T-helper 1 cell treated with Interleukin-12 subunit alpha and Interleukin-12 subunit beta and Interleukin-4 antibody, amounts not matched to agents 30 μg/mL and 1 μg/mL, for 36 hours (primary cell): ENCODE data around the gene SIGMAR1.

ENCODE experiments used
- H3K27ac Mint-ChIP-seq: one replicate; pipeline ENCODE4 v1.8.0; 2021; ENCODE audit warnings: mild to moderate bottlenecking, mixed read lengths
- H3K27me3 Mint-ChIP-seq: one replicate; pipeline ENCODE4 v1.8.0; 2021; ENCODE audit warnings: low read depth, mixed read lengths
- H3K36me3 Mint-ChIP-seq: one replicate; pipeline ENCODE4 v1.8.0; 2021; ENCODE audit warnings: low read depth, mixed read lengths
- H3K4me1 Mint-ChIP-seq: one replicate; pipeline ENCODE4 v1.8.0; 2021; ENCODE audit warnings: low read depth, mixed read lengths
- H3K4me3 Mint-ChIP-seq: one replicate; pipeline ENCODE4 v1.8.0; 2021; ENCODE audit warnings: mild to moderate bottlenecking, moderate library complexity, mixed read lengths
- H3K9me3 Mint-ChIP-seq: one replicate; pipeline ENCODE4 v1.8.0; 2021; ENCODE audit warnings: mixed read lengths

Gene SIGMAR1

DNA sequence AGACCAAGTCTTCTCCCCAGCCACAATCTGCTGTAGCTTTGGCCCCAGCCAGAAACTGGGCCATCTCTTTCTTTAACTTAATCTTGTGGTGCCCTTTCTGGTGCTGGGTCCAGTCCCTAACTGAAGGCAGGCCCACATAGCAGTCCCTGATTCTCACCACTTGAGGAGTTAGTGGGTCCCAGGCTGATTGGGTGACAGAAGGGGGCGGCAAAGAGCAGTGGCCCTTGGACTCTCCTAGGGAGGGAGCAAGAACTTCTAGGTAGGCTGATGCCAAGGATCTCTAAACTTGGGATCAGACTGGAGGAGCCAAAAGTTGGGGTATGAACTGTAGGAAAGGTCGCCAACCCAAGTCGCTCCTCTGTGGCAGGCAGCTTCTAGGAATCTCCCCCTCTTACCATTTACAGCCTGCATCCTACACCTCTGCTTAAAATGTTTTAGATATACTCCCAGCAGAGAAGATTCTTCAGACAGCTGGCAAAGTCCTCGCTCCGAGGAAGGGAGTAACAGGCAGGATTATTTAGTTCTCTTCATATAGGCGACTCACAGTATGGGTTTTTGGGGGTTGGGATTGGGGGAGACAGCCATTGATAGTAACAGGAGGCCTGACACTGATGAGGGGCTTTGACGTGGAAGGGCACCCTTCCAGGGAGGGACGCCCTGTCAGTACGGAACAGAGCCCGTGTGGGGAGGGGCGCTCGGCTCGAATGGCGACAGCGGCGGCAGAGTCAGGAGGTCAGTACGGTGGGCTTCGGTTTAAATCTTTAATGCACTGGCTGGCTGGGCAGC lies 26.9 kb upstream of the SIGMAR1 start:
- Mint-ChIP-seq H3K27ac (peak overlapping the region; percentile 64), H3K9me3 (peaks cover 5% of the 10 kb centered on the region), H3K4me3 (peak overlapping the region; percentile 86), H3K4me1 (peaks cover 41% of the 10 kb centered on the region), H3K27me3 (no peaks in the 10 kb centered on the region), H3K36me3 (peaks cover 24% of the 10 kb centered on the region)

DNA sequence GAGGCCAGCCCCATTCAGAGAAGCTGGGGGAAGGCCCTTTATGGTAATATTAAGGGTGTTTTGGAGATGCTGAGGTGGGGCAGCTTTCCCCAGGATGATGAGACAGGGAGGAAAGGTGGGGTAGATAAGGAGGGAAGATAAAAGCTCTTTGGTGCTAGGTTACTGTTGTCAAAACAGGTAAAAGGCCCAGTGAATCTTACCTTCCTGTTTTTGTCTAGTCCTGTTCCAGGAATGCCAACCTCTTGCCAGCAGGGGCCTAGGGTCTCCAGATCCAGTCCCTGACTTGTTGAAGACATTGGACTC lies 25.7 kb upstream of the SIGMAR1 start:
- H3K4me3 Mint-ChIP-seq: peak overlapping the region; percentile 52
- H3K4me1 Mint-ChIP-seq: peaks cover 41% of the 10 kb centered on the region
- H3K27me3 Mint-ChIP-seq: no peaks in the 10 kb centered on the region
- H3K9me3 Mint-ChIP-seq: no peaks in the 10 kb centered on the region
- H3K27ac Mint-ChIP-seq: peak overlapping the region; percentile 82
- H3K36me3 Mint-ChIP-seq: peaks cover 14% of the 10 kb centered on the region

DNA sequence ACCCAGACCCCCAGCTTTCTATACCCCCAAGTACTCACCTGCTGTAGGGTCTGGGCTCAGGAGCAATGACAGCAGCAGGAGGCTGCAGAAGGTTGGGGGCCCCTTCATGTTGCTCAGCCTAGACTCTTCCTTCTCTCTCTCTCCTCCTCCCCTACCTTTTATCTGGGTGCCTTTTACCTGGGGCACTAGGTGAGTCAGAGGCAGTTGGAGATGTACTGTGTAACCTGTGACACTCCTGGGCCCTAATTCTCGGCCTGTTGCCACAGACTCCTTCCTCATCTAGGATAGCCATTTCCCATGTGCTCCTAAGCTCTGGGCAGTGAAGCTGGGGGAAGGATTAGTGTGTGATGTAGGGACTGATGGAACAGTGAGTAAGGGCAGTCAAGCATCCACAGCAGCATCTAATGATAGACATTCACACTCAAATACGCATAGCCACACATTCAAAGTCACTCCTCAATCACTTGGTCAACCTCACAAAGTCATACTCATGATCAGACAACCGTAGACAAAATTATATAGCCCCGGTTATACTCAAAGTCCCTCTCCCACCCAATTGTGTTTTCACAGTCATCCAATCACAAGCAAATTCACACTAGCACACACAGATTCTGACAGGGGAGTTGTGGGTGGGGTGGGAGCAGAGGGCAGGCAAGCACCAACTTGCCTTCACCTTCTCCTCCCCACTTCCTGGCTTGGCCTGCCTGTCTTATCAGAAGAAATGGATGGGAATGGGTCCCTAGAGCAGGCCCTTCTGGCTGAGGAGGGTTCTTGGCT lies 25.1 kb upstream of the SIGMAR1 start, which contains the start of gene CCL27:
Gene CCL27 (minus strand): TSS at position 132 of the 777 bp plus-strand sequence. CDS start 24 bp downstream, at position 108.
- Mint-ChIP-seq H3K4me1 (peaks cover 40% of the 10 kb centered on the region), H3K27me3 (no peaks in the 10 kb centered on the region), H3K4me3 (peak within 1 kb of the TSS; percentile 52), H3K9me3 (no peaks in the 10 kb centered on the region), H3K36me3 (peaks cover 14% of the 10 kb centered on the region), H3K27ac (peak within 1 kb of the TSS; percentile 82)

DNA sequence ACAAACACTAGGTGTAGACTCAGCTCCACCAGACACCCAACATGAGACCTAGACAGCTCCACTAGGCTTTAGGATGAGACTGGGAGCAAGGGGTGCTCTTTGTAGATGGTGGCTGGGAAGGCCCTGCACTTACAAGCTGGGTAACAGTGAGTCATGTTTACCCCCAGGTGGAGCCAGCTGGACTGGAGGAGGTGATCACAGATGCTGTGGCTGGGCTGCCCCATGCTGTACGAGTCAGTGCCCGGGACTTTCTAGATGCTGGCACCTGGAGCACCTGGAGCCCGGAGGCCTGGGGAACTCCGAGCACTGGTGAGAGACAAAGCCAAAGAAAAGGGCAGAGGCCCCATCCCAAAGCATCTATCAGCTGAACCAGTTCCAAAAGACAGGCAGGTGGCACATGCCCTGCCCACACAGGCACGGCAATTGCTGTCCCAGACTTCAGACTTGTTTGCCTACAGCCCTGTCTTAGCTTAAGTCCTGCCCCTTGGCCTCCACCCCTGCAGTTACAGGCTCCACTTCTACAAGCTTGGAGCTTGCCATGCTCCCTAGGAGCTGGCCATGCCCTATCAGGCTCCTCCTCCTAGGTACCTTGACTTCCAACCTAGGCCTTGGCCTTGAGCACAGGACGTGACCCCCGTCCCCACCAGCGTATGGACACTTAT lies 22.1 kb upstream of the SIGMAR1 start:
- Mint-ChIP-seq H3K36me3 (peaks cover 14% of the 10 kb centered on the region), H3K9me3 (no peaks in the 10 kb centered on the region), H3K27ac (no peak overlapping the region), H3K27me3 (no peaks in the 10 kb centered on the region), H3K4me3 (no peak overlapping the region), H3K4me1 (peaks cover 30% of the 10 kb centered on the region)

DNA sequence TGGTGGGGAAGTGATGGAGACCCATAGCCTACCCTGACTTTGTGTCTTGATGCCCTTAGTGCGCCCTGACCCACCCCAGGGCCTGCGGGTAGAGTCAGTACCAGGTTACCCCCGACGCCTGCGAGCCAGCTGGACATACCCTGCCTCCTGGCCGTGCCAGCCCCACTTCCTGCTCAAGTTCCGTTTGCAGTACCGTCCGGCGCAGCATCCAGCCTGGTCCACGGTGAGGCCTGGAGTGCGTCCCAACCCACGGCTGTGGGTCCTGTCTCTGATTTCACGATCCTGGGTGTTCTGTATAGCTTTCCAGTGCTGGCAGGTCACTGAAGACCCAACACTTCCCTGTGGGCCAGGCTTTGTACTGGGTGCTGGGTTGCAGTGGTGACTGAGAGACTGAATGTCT lies 20.9 kb upstream of the SIGMAR1 start:
- Mint-ChIP-seq H3K4me3 (no peak overlapping the region), H3K27me3 (no peaks in the 10 kb centered on the region), H3K4me1 (peaks cover 19% of the 10 kb centered on the region), H3K27ac (no peak overlapping the region), H3K36me3 (peaks cover 11% of the 10 kb centered on the region), H3K9me3 (no peaks in the 10 kb centered on the region)

DNA sequence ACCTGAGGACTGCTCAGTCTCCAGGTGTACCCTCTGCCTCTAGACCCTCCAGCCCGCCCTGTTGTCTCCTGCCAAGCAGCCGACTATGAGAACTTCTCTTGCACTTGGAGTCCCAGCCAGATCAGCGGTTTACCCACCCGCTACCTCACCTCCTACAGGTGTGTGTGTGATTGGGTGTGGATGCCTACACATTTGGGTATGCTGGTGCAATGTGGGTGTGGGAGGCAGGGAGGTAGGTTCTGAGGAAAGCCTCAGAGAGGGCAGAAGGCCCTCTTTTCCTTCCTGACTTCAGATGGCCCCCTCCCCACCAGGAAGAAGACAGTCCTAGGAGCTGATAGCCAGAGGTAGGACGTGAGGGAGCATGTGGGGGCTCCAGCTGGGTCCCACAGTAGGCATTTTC lies 19.4 kb upstream of the SIGMAR1 start:
- H3K27ac Mint-ChIP-seq: no peak overlapping the region
- H3K9me3 Mint-ChIP-seq: no peaks in the 10 kb centered on the region
- H3K36me3 Mint-ChIP-seq: peaks cover 9% of the 10 kb centered on the region

DNA sequence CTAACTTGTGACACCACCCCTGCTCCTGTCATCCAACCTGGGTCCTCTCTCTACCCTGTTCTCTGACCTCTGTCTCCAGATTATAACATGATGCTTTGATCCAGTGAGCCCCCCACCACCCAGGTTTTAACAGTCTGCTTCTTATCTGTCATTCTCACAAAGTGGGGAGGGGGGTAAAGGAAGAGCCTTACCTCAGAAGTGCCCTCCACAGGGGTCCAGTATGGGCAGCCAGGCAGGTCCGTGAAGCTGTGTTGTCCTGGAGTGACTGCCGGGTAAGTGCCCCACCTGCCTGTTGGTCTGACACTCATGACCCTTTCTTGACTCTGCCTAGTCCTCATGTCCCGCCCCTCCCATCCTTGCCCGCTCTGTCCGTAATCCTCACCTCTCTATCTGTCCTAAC lies 17.8 kb upstream of the SIGMAR1 start:
- Mint-ChIP-seq H3K4me1 (peaks cover 9% of the 10 kb centered on the region), H3K27ac (no peak overlapping the region), H3K36me3 (peaks cover 4% of the 10 kb centered on the region), H3K4me3 (no peak overlapping the region), H3K27me3 (no peaks in the 10 kb centered on the region), H3K9me3 (no peaks in the 10 kb centered on the region)

More for the DNA sequence above, 19.4 kb upstream of the SIGMAR1 start:
- H3K27me3 Mint-ChIP-seq: no peaks in the 10 kb centered on the region
- H3K4me1 Mint-ChIP-seq: peaks cover 15% of the 10 kb centered on the region
- H3K4me3 Mint-ChIP-seq: no peak overlapping the region

DNA sequence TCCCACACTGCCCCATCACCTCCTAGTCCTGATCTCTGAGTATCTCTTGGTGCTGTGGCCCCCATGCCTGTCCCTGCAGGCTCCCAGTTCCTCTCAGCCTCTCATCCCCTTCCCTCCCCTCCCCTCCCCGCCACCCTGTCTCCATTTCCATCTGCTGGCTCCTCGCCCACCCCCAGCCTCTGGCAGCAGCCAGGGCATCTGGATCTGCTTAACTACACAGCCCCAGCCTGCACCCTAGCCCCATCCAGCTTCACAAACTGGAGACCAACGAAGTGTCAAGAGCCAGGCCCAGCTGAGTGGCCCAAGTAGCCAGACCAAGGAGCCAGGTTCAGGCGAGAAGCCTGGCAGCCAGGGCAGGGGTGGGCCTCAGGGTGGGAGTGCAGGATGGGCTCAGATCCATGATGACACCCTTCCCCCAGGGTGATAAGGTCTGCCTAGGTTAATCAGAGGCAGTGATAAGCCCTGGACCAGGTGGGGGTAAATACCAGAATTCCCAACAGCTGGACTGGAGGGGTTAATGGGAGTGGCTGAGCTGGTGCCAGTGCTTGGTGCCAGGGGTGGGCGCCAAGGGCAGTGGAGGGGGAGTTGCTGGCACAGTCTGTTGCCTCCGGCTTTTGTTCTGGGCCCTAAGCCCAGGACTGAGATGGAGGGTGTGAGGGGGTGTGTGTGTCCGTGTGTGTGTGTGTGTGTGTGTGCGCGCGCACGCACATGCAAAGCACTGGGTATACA lies 16.9 kb upstream of the SIGMAR1 start:
- Mint-ChIP-seq H3K36me3 (peaks cover 9% of the 10 kb centered on the region), H3K27me3 (no peaks in the 10 kb centered on the region), H3K4me1 (peaks cover 9% of the 10 kb centered on the region), H3K9me3 (no peaks in the 10 kb centered on the region), H3K4me3 (no peak overlapping the region), H3K27ac (peak overlapping the region; percentile 70)

DNA sequence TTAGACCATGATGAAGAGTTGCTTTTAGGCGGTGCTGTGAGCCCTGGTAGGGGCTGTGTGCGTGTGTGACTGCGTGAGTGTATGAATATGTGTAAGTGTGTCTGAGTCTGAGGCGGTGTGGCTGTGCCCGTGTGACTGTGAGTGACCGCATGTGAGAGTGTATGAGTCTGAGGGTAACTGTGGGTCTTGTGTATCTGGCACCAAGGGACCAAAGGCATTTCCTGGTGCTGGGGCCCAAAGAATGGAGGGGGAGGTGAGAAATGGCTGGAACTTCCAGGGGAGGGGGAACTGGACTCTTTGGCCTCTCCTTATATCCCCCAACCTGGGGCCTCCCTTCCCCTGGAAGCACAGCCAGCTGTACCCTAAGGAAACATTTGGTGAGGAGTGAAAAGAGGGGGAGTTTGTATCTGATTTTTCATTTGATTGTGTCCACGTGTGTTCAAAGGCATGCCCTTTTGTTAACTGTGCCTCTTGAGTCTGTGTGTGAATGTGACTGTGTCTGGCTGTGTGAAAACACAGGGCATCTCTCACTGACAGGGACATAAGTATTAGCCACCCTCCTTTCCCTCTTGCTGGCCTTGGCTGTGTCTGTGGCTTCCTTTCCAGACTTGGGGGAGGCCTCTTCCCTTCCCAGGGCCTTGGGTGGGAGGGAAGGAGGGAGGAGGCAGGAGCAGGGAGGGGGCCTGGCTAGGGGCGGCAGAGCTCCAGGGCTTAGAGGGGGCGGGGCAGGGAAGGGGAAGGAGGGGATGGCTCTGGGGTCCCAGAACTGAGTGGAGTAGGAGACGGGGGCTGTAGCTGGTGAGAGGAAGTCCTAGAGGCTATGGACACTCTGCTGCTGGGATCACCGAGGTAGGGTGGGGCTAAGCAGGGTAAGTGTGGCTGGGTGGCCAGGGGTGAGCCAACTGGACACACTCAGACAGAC lies 15.8 kb upstream of the SIGMAR1 start:
- H3K4me3 Mint-ChIP-seq: no peak overlapping the region
- H3K27ac Mint-ChIP-seq: no peak overlapping the region

DNA sequence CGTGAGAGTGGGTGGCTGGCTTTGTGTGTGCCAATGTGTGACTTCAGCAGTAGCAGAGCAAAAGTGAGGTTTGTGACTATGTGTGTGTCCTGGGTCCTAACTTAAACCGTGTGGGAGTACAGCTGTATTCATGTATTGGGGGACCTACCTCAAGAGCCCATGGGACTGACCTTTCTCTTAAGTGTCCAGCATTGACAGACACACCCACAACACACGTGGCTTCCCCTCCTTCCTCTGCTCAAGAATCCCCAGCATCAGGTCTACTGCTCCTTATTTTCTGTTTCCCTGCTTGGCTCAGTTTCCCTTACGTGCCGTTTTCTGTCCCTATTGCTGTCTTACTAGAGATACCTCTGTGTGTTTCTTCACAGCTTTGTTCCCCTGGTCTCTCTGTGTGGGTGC lies 15.0 kb upstream of the SIGMAR1 start:
- no peaks in the 10 kb centered on the region for H3K27me3 Mint-ChIP-seq
- peaks cover 23% of the 10 kb centered on the region for H3K4me1 Mint-ChIP-seq
- no peak overlapping the region for H3K4me3 Mint-ChIP-seq
- H3K27ac Mint-ChIP-seq: no peak overlapping the region
- H3K9me3 Mint-ChIP-seq: no peaks in the 10 kb centered on the region
- H3K36me3 Mint-ChIP-seq: peaks cover 28% of the 10 kb centered on the region

More for the DNA sequence above, 15.8 kb upstream of the SIGMAR1 start:
- Mint-ChIP-seq H3K27me3 (no peaks in the 10 kb centered on the region), H3K36me3 (peaks cover 20% of the 10 kb centered on the region), H3K4me1 (peaks cover 15% of the 10 kb centered on the region), H3K9me3 (no peaks in the 10 kb centered on the region)

DNA sequence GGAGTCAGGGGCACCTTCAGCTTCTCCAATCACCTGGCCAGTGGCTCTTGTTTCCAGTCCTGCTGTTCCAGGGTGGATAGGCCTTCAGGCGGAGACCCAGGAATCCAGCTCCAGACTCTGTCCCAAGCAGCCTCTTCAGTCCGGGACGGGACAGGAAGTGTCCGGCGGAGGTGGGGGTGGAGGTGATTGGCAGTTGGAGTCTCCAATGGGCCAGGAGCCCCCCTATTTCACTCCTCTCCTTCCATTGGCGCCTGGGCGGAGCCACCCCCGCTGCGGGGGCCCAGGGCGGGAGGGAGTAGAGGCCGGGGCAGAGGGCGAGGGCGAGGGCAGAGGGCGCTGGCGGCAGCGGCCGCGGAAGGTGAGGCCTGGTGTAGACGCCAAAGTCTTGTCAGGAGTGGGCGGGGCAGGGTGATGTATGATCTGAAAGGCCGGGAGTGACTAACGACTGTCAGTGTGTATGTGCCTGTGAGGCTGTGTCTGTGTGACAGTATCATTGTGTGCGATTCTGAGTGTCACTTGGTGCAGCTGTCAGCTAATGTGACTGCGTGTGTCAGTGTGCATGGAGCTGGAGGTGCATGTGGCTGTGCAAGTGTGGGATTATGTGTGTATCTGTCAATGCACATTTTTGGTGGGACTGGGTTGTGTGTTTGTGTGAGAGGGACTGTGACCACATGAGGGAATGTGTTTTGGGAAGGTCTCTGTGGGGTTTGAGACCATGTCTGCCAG lies 14.5 kb upstream of the SIGMAR1 start, which contains the start of gene IL11RA:
Gene IL11RA (plus strand): TSS at position 310 of the 726 bp plus-strand sequence. CDS start 3,033 bp downstream, outside the sequence.
- Mint-ChIP-seq H3K36me3 (peaks cover 31% of the 10 kb centered on the region), H3K4me3 (no peak within 1 kb of the TSS), H3K27ac (no peak within 1 kb of the TSS), H3K9me3 (no peaks in the 10 kb centered on the region), H3K27me3 (no peaks in the 10 kb centered on the region), H3K4me1 (peaks cover 28% of the 10 kb centered on the region)

DNA sequence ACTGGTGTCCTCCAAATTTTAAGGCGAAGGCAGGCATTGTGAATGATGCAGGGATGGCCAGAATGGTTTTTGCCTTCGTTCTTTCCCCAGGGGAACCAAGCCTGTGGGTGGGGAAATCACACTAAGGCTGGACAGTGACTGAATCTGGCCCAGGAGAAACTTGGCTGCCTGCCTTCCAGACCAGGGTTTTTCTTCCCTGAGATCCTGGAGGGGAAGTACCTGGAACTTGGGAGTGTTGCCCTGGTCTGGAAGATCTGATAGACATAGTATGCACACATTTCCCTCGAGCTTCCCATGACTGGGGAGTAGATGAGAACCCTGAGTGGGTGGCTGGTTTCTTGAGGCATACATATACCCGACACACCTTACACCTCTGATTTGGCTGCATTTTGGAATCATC lies 13.7 kb upstream of the SIGMAR1 start:
- Mint-ChIP-seq H3K27ac (no peak overlapping the region), H3K9me3 (no peaks in the 10 kb centered on the region), H3K4me1 (peaks cover 31% of the 10 kb centered on the region), H3K4me3 (no peak overlapping the region), H3K27me3 (no peaks in the 10 kb centered on the region), H3K36me3 (peaks cover 31% of the 10 kb centered on the region)

DNA sequence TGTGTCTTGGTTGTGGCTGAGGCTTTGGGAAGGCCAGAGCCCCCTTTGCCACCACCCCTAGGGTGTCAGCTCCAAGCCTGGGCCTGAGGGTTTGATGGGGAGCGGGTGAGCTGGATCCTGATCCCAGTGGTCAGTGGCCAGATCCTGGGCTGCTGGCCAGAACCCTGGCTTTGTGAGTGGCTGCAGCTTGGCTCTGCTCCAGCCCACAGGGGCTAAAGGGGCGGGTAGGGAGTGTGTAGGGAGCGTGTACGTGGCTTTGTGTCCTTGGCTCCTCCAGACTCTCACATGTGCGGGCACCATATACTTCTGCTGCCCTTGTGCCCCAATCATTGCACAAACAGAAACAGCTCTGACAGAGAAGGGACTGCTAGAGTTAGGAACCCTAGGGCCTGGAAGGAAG lies 13.2 kb upstream of the SIGMAR1 start:
- peaks cover 31% of the 10 kb centered on the region for H3K36me3 Mint-ChIP-seq
- H3K27me3 Mint-ChIP-seq: no peaks in the 10 kb centered on the region
- peaks cover 34% of the 10 kb centered on the region for H3K4me1 Mint-ChIP-seq

More for the DNA sequence above, 13.2 kb upstream of the SIGMAR1 start:
- Mint-ChIP-seq H3K9me3 (no peaks in the 10 kb centered on the region), H3K27ac (no peak overlapping the region), H3K4me3 (no peak overlapping the region)
